MM.1S (cell line): ENCODE measurements around the gene TENM4.

Experiments used
- CTCF ChIP-seq: fragments of 300-600 bp; sonication (generic); IDR thresholded peaks from 2 replicates; pipeline ENCODE4 v1.5.1; 2016; ENCODE audit warnings: antibody characterized with exemption, low read length, mixed read lengths
- EZH2phosphoT487 ChIP-seq: fragments of 300-600 bp; sonication (generic); IDR thresholded peaks from 2 replicates; pipeline ENCODE4 v1.6.1; 2018; ENCODE audit warnings: antibody characterized with exemption, low read length

GRCh38 chr11:79129702-79130101, 311.1 kb downstream of the TENM4 start:
- TF ChIP-seq CTCF (no peak), EZH2phosphoT487 (no peak)
